Stimulated activated CD4-positive, alpha-beta T cell treated with anti-CD3 and anti-CD28 coated beads, Interleukin-4, amount 100 ng/mL, for 48 hours (primary cell): ENCODE data around the gene LHFPL6.

Experiments
- DNase-seq, 2 donors: peaks; one replicate each; pipeline ENCODE4 v3.0.0-alpha.2; 2020; ENCODE audit warnings: low read depth in 2 of 2

LHFPL6 gene

GRCh38 chr13:39602614-39603366 lies at the start of gene LHFPL6:
Gene LHFPL6 (minus strand): TSS chr13:39603193.
- DNase-seq = peak; percentile 64

- no peak for DNase-seq
These were observed 43.1 kb upstream of the LHFPL6 start for GRCh38 chr13:39646122-39646521.

- DNase-seq = no peak
These were observed 38.7 kb upstream of the LHFPL6 start for GRCh38 chr13:39641645-39642044.

- no peak for DNase-seq
These were observed 34.9 kb upstream of the LHFPL6 start for GRCh38 chr13:39637890-39638289.

GRCh38 chr13:39635564-39635963 lies 32.6 kb upstream of the LHFPL6 start:
- DNase-seq = no peak

GRCh38 chr13:39632994-39633393 lies 30.0 kb upstream of the LHFPL6 start:
- DNase-seq = no peak

- DNase-seq = no peak
These were observed 28.3 kb upstream of the LHFPL6 start for GRCh38 chr13:39631307-39631706.

GRCh38 chr13:39623466-39623865 lies 20.5 kb upstream of the LHFPL6 start:
- no peak for DNase-seq

- DNase-seq = no peak
These were observed 15.6 kb upstream of the LHFPL6 start for GRCh38 chr13:39618561-39618960.

- peak in 1 of 2 donors; percentile 30 for DNase-seq
These were observed 13.2 kb upstream of the LHFPL6 start for GRCh38 chr13:39616087-39616694.

- DNase-seq = peak; percentile 43 to 48
These were observed 9.1 kb upstream of the LHFPL6 start for GRCh38 chr13:39612023-39612637.

- no peak for DNase-seq
These were observed 4.9 kb upstream of the LHFPL6 start for GRCh38 chr13:39607876-39608275.

- no peak for DNase-seq
These were observed 2.8 kb upstream of the LHFPL6 start for GRCh38 chr13:39605677-39606320.

GRCh38 chr13:39604756-39605155 lies 1.8 kb upstream of the LHFPL6 start:
- no peak for DNase-seq

- no peak for DNase-seq
These were observed 493 bp upstream of the LHFPL6 start for GRCh38 chr13:39603424-39603947.

- peak in 1 of 2 donors; percentile 1 for DNase-seq
These were observed 748 bp downstream of the LHFPL6 start for GRCh38 chr13:39602277-39602613.

- no peak for DNase-seq
These were observed 1.4 kb downstream of the LHFPL6 start for GRCh38 chr13:39601636-39602035.

GRCh38 chr13:39600766-39601165 lies 2.2 kb downstream of the LHFPL6 start:
- no peak for DNase-seq

- DNase-seq = no peak
These were observed 3.2 kb downstream of the LHFPL6 start for GRCh38 chr13:39599842-39600241.

GRCh38 chr13:39599012-39599411 lies 4.0 kb downstream of the LHFPL6 start:
- no peak for DNase-seq

GRCh38 chr13:39597838-39598237 lies 5.2 kb downstream of the LHFPL6 start:
- DNase-seq = no peak

GRCh38 chr13:39596685-39597084 lies 6.3 kb downstream of the LHFPL6 start:
- DNase-seq = no peak
